HG02852 (cell line): Measurements from ENCODE around the gene KIRREL3.

Experiments used
- ATAC-seq: cut with Tn5 transposase; IDR thresholded peaks from one replicate; pipeline ENCODE4 v1.9.1; 2021; ENCODE audit warnings: mild to moderate bottlenecking, moderate library complexity; ENCODE audit not compliant: unreplicated experiment

Gene KIRREL3

GRCh38 chr11:126521196-126521595, 479.4 kb downstream of the KIRREL3 start:
- ATAC-seq: no peak

GRCh38 chr11:126519764-126520734, 480.5 kb downstream of the KIRREL3 start:
- no peak for ATAC-seq

GRCh38 chr11:126518972-126519690, 481.4 kb downstream of the KIRREL3 start:
- ATAC-seq: no peak

GRCh38 chr11:126518071-126518971, 482.2 kb downstream of the KIRREL3 start:
- ATAC-seq: no peak

- ATAC-seq: no peak
Measured at GRCh38 chr11:126515501-126515900, 485.1 kb downstream of the KIRREL3 start.

- ATAC-seq: no peak
Measured at GRCh38 chr11:126514061-126514693, 486.4 kb downstream of the KIRREL3 start.

- no peak for ATAC-seq
Measured at GRCh38 chr11:126512741-126513715, 487.5 kb downstream of the KIRREL3 start.

- ATAC-seq: no peak
Measured at GRCh38 chr11:126512251-126512650, 488.3 kb downstream of the KIRREL3 start.

- no peak for ATAC-seq
Measured at GRCh38 chr11:126511475-126512115, 489.0 kb downstream of the KIRREL3 start.

GRCh38 chr11:126510621-126511370, 489.8 kb downstream of the KIRREL3 start:
- no peak for ATAC-seq

GRCh38 chr11:126507646-126508045, 492.9 kb downstream of the KIRREL3 start:
- ATAC-seq: no peak

GRCh38 chr11:126506789-126507188, 493.8 kb downstream of the KIRREL3 start:
- ATAC-seq: no peak

- no peak for ATAC-seq
Measured at GRCh38 chr11:126502982-126503381, 497.6 kb downstream of the KIRREL3 start.

- ATAC-seq: no peak
Measured at GRCh38 chr11:126502159-126502558, 498.4 kb downstream of the KIRREL3 start.

GRCh38 chr11:126501641-126502040, 498.9 kb downstream of the KIRREL3 start:
- no peak for ATAC-seq

GRCh38 chr11:126500981-126501380, 499.6 kb downstream of the KIRREL3 start:
- ATAC-seq: no peak

GRCh38 chr11:126499131-126499752, 501.3 kb downstream of the KIRREL3 start:
- no peak for ATAC-seq

- no peak for ATAC-seq
Measured at GRCh38 chr11:126498281-126498680, 502.3 kb downstream of the KIRREL3 start.
